ENCODE data around the gene EGFL7. TPM values are rescaled to one million over a fixed set of nuclear protein-coding genes. Genes with fewer than 3 reads are reported as not detected.

EGFL7 gene
- total RNA-seq, 1 donor from 2014 or later, result 3.2 TPM

- no peak for DNase-seq
- H3K27me3 Mint-ChIP-seq, result no peaks in the 10 kb centered on the region
- intact Hi-C loops (cut with micrococcal nuclease), result no loop called here
- H3K4me1 Mint-ChIP-seq, result no peaks in the 10 kb centered on the region
- H3K4me3 Mint-ChIP-seq, result no peak overlapping the region
- H3K9me3 Mint-ChIP-seq, result no peaks in the 10 kb centered on the region
- H3K36me3 Mint-ChIP-seq (ENCODE audit: low read depth), result no peaks in the 10 kb centered on the region
- no peak overlapping the region for H3K27ac Mint-ChIP-seq
Measured at GRCh38 chr9:136621019-136621733, 41.5 kb upstream of the EGFL7 start.

GRCh38 chr9:136621734-136622093 is 41.0 kb upstream of the EGFL7 start:
- intact Hi-C loops (cut with micrococcal nuclease), result no loop called here
- Mint-ChIP-seq H3K4me3 (no peak overlapping the region), H3K27ac (no peak overlapping the region), H3K9me3 (no peaks in the 10 kb centered on the region), H3K4me1 (no peaks in the 10 kb centered on the region), H3K27me3 (no peaks in the 10 kb centered on the region), H3K36me3 (ENCODE audit: low read depth) (no peaks in the 10 kb centered on the region)
- no peak for DNase-seq

GRCh38 chr9:136622538-136622948 is 40.2 kb upstream of the EGFL7 start:
- no peak overlapping the region for H3K27ac Mint-ChIP-seq
- H3K36me3 Mint-ChIP-seq (ENCODE audit: low read depth), result no peaks in the 10 kb centered on the region
- no peak for DNase-seq
- intact Hi-C loops (cut with micrococcal nuclease), result no loop called here
- no peak overlapping the region for H3K4me3 Mint-ChIP-seq
- no peaks in the 10 kb centered on the region for H3K9me3 Mint-ChIP-seq
- peaks cover 1% of the 10 kb centered on the region for H3K27me3 Mint-ChIP-seq
- H3K4me1 Mint-ChIP-seq, result no peaks in the 10 kb centered on the region

- Mint-ChIP-seq H3K4me1 (no peaks in the 10 kb centered on the region), H3K9me3 (no peaks in the 10 kb centered on the region), H3K4me3 (no peak overlapping the region), H3K27ac (no peak overlapping the region), H3K27me3 (peaks cover 4% of the 10 kb centered on the region), H3K36me3 (ENCODE audit: low read depth) (no peaks in the 10 kb centered on the region)
- DNase-seq, result no peak
- intact Hi-C loops (cut with micrococcal nuclease), result no loop called here
Measured at GRCh38 chr9:136623016-136623841, 39.5 kb upstream of the EGFL7 start.

- Mint-ChIP-seq H3K4me1 (no peaks in the 10 kb centered on the region), H3K27me3 (peaks cover 4% of the 10 kb centered on the region), H3K36me3 (ENCODE audit: low read depth) (no peaks in the 10 kb centered on the region), H3K9me3 (no peaks in the 10 kb centered on the region), H3K4me3 (no peak overlapping the region), H3K27ac (no peak overlapping the region)
- no peak for DNase-seq
- intact Hi-C loops (cut with micrococcal nuclease), result no loop called here
Measured at GRCh38 chr9:136623842-136624183, 38.9 kb upstream of the EGFL7 start.

- intact Hi-C loops (cut with micrococcal nuclease), result no loop called here
- Mint-ChIP-seq H3K4me1 (no peaks in the 10 kb centered on the region), H3K9me3 (no peaks in the 10 kb centered on the region), H3K4me3 (no peak overlapping the region), H3K27me3 (peaks cover 4% of the 10 kb centered on the region), H3K27ac (no peak overlapping the region), H3K36me3 (ENCODE audit: low read depth) (no peaks in the 10 kb centered on the region)
- no peak for DNase-seq
Measured at GRCh38 chr9:136624184-136624951, 38.3 kb upstream of the EGFL7 start.

GRCh38 chr9:136625101-136626065 is 37.3 kb upstream of the EGFL7 start:
- no peak overlapping the region for H3K27ac Mint-ChIP-seq
- H3K4me1 Mint-ChIP-seq, result peaks cover 2% of the 10 kb centered on the region
- DNase-seq, result no peak
- no peaks in the 10 kb centered on the region for H3K9me3 Mint-ChIP-seq
- H3K27me3 Mint-ChIP-seq, result peaks cover 6% of the 10 kb centered on the region
- no peaks in the 10 kb centered on the region for H3K36me3 Mint-ChIP-seq (ENCODE audit: low read depth)
- no peak overlapping the region for H3K4me3 Mint-ChIP-seq
- intact Hi-C loops (cut with micrococcal nuclease), result no loop called here

GRCh38 chr9:136626066-136626725 is 36.5 kb upstream of the EGFL7 start:
- H3K9me3 Mint-ChIP-seq, result no peaks in the 10 kb centered on the region
- H3K4me1 Mint-ChIP-seq, result peaks cover 2% of the 10 kb centered on the region
- H3K36me3 Mint-ChIP-seq (ENCODE audit: low read depth), result no peaks in the 10 kb centered on the region
- intact Hi-C loops (cut with micrococcal nuclease), result no loop called here
- peaks cover 6% of the 10 kb centered on the region for H3K27me3 Mint-ChIP-seq
- H3K4me3 Mint-ChIP-seq, result no peak overlapping the region
- no peak overlapping the region for H3K27ac Mint-ChIP-seq
- DNase-seq, result no peak

- Mint-ChIP-seq H3K27me3 (peaks cover 6% of the 10 kb centered on the region), H3K4me3 (no peak overlapping the region), H3K4me1 (peaks cover 2% of the 10 kb centered on the region), H3K9me3 (no peaks in the 10 kb centered on the region), H3K36me3 (ENCODE audit: low read depth) (no peaks in the 10 kb centered on the region), H3K27ac (no peak overlapping the region)
- intact Hi-C loops (cut with micrococcal nuclease), result no loop called here
- no peak for DNase-seq
Measured at GRCh38 chr9:136626740-136627642, 35.7 kb upstream of the EGFL7 start.

- intact Hi-C loops (cut with micrococcal nuclease), result no loop called here
- Mint-ChIP-seq H3K4me1 (peaks cover 2% of the 10 kb centered on the region), H3K27ac (no peak overlapping the region), H3K27me3 (peaks cover 6% of the 10 kb centered on the region), H3K4me3 (no peak overlapping the region), H3K36me3 (ENCODE audit: low read depth) (no peaks in the 10 kb centered on the region), H3K9me3 (no peaks in the 10 kb centered on the region)
- no peak for DNase-seq
Measured at GRCh38 chr9:136627703-136628102, 35.0 kb upstream of the EGFL7 start.

- H3K4me3 Mint-ChIP-seq, result no peak overlapping the region
- peaks cover 2% of the 10 kb centered on the region for H3K4me1 Mint-ChIP-seq
- intact Hi-C loops (cut with micrococcal nuclease), result no loop called here
- DNase-seq, result no peak
- H3K9me3 Mint-ChIP-seq, result no peaks in the 10 kb centered on the region
- no peaks in the 10 kb centered on the region for H3K36me3 Mint-ChIP-seq (ENCODE audit: low read depth)
- H3K27me3 Mint-ChIP-seq, result peaks cover 6% of the 10 kb centered on the region
- no peak overlapping the region for H3K27ac Mint-ChIP-seq
Measured at GRCh38 chr9:136628268-136628667, 34.4 kb upstream of the EGFL7 start.
